ENCODE data around the gene ZSWIM6. TPM values are rescaled to one million over a fixed set of nuclear protein-coding genes. Genes with fewer than 3 reads are reported as not detected.

ZSWIM6 gene
- total RNA-seq, 1 donor from 2014 or later: 7.4 TPM

DNA sequence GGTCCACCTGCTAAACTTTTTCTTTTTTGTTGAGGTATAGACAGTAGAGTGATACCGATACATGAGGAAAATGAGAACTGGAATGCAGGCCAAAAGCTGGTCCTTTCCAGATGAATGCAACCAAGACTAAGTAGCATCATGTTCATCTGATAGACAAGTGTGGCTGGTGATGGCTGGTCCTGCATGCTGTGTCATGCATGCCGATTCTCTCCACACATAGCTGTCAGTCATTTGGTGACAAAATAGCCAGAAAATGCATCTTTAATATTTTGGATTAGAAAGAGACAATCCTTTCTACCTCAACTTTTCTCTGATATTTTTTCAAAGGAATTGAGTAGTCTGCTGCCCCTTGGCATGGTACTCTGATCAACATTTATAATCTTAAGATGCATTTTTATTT lies 49.9 kb downstream of the ZSWIM6 start:
- intact Hi-C loops (cut with micrococcal nuclease): no loop called here
- no peak for DNase-seq
- no peaks in the 10 kb centered on the region for H3K36me3 Mint-ChIP-seq (ENCODE audit: low read depth)
- H3K4me1 Mint-ChIP-seq: no peaks in the 10 kb centered on the region
- no peak overlapping the region for H3K27ac Mint-ChIP-seq
- H3K4me3 Mint-ChIP-seq: no peak overlapping the region
- no peaks in the 10 kb centered on the region for H3K27me3 Mint-ChIP-seq
- H3K9me3 Mint-ChIP-seq: no peaks in the 10 kb centered on the region

DNA sequence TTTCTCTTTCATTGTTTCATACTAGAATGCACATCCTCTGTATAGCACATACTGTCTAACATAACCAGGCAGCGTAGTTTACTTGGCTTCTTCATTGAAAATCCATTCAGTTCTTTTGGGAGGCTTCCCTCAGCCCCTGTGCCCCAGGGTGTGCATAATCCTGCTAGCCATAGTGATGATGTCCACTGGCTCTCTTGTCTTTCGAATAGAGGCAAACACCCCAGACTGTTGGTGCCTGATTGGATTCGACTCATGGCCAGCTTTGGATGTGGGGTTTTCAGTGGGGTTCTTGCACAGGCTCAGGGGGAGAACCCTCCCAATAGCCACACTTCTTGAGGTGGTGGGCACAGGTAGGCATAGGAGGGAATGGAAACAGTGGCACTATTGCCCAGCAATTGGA lies 53.6 kb downstream of the ZSWIM6 start:
- H3K27me3 Mint-ChIP-seq: no peaks in the 10 kb centered on the region
- DNase-seq: no peak
- no peaks in the 10 kb centered on the region for H3K36me3 Mint-ChIP-seq (ENCODE audit: low read depth)
- no peak overlapping the region for H3K27ac Mint-ChIP-seq
- intact Hi-C loops (cut with micrococcal nuclease): no loop called here
- no peak overlapping the region for H3K4me3 Mint-ChIP-seq
- H3K4me1 Mint-ChIP-seq: no peaks in the 10 kb centered on the region
- no peaks in the 10 kb centered on the region for H3K9me3 Mint-ChIP-seq

DNA sequence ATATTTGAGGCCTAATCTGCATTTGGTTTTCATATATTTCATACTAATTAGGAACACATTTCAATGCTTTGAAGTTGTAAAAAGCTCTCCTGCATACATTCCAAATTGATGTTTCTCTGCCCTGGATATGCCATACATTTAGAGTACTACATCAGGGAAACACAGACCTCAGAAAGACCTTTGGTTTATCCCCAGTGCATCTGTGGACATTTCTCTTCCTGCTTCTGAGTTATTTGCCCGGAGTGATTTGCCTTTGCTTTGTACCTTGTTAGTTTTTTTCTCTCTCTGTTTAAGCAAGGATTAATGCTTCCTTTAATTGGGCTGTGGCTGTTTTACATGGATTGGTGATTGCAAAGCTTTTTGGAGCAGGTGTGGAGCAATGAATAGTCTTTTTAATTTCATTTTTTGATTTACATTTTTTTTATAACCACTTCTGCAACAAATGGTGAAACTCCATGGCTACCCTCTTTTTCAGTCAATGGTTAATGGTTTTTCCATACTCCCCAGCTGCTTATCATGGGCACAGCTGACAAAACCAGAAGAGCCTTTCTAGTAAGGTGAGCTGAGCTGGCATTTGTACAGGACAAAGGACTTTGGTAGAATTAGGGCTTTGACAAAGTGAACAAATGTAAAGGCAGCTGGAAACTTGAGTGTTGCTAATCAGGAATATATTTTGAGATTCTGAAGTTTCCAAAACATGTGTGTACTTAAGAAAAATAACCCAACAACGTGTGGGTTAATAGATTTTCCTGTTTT lies 54.2 kb downstream of the ZSWIM6 start:
- intact Hi-C loops (cut with micrococcal nuclease): no loop called here
- H3K4me3 Mint-ChIP-seq: no peak overlapping the region
- H3K27me3 Mint-ChIP-seq: no peaks in the 10 kb centered on the region
- H3K9me3 Mint-ChIP-seq: no peaks in the 10 kb centered on the region
- H3K36me3 Mint-ChIP-seq (ENCODE audit: low read depth): no peaks in the 10 kb centered on the region
- no peaks in the 10 kb centered on the region for H3K4me1 Mint-ChIP-seq
- H3K27ac Mint-ChIP-seq: no peak overlapping the region
- DNase-seq: no peak

DNA sequence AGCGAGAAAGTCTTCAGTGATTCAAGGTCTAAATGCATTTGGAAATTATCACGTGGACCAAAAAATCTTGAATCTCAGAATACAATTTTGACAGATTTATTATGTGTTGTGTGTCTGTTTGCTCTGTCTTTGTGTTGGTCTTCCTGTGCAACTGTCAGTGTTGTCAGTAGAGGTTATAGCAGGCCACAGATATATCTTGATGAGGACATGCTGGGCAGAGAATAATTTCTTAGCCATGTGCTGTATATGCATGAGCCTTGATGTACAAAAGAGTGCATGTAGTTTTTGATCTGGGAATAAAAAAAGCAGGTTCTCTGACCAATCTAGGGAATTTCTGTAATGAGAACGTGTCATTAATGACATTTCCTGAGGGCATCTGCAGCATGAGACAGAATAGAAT lies 57.6 kb downstream of the ZSWIM6 start:
- Mint-ChIP-seq H3K4me3 (no peak overlapping the region), H3K27ac (no peak overlapping the region), H3K36me3 (ENCODE audit: low read depth) (no peaks in the 10 kb centered on the region), H3K27me3 (no peaks in the 10 kb centered on the region), H3K9me3 (no peaks in the 10 kb centered on the region), H3K4me1 (no peaks in the 10 kb centered on the region)
- no peak for DNase-seq
- intact Hi-C loops (cut with micrococcal nuclease): no loop called here

GRCh38 chr5:61394078-61394704 lies 62.1 kb downstream of the ZSWIM6 start:
- H3K9me3 Mint-ChIP-seq: no peaks in the 10 kb centered on the region
- H3K4me1 Mint-ChIP-seq: no peaks in the 10 kb centered on the region
- H3K4me3 Mint-ChIP-seq: no peak overlapping the region
- no peaks in the 10 kb centered on the region for H3K36me3 Mint-ChIP-seq (ENCODE audit: low read depth)
- intact Hi-C loops (cut with micrococcal nuclease): no loop called here
- H3K27me3 Mint-ChIP-seq: no peaks in the 10 kb centered on the region
- H3K27ac Mint-ChIP-seq: no peak overlapping the region
- DNase-seq: no peak

DNA sequence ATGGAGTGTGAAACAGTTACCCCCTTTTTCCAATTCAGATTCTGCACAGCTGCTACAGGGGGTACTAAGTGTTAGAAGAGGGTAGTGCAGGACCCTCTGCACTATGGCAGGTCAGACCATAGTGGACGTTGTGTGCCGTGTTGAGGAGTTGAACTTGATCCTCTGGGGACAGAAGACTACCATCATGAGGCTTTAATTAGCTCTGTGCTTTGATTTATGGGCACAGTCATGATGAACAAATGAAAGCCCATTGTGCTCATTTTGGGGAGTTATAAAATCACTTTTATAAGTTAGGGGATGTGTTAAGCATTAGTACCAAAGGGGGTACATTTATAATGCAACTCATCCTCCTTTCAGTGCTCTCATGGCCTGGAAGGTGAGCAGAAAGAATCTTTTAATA lies 62.7 kb downstream of the ZSWIM6 start:
- H3K27me3 Mint-ChIP-seq: peaks cover 2% of the 10 kb centered on the region
- H3K36me3 Mint-ChIP-seq (ENCODE audit: low read depth): no peaks in the 10 kb centered on the region
- no peaks in the 10 kb centered on the region for H3K9me3 Mint-ChIP-seq
- H3K27ac Mint-ChIP-seq: no peak overlapping the region
- H3K4me1 Mint-ChIP-seq: no peaks in the 10 kb centered on the region
- DNase-seq: no peak
- intact Hi-C loops (cut with micrococcal nuclease): no loop called here
- no peak overlapping the region for H3K4me3 Mint-ChIP-seq

DNA sequence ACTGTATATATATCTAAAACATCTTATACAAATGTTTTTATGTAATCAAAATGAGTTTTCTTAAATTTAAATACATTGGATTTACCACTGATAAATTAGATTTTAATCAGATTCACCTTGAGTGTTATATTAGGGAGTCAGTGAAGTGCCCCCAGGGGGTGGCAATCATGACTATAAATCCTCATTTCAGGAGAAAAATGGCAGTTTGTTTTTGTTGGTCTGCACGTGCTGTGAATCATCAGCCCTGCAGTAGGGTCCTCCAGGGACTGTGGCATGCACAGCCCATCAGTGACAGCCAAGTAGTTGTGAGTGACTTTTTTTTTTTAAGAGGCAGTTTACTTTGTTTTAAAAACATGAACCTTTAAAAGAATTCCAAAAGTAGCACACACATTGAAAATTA lies 65.2 kb downstream of the ZSWIM6 start:
- intact Hi-C loops (cut with micrococcal nuclease): no loop called here
- H3K36me3 Mint-ChIP-seq (ENCODE audit: low read depth): no peaks in the 10 kb centered on the region
- no peaks in the 10 kb centered on the region for H3K9me3 Mint-ChIP-seq
- peaks cover 2% of the 10 kb centered on the region for H3K27me3 Mint-ChIP-seq
- DNase-seq: no peak
- no peak overlapping the region for H3K27ac Mint-ChIP-seq
- peaks cover 3% of the 10 kb centered on the region for H3K4me1 Mint-ChIP-seq
- H3K4me3 Mint-ChIP-seq: no peak overlapping the region

DNA sequence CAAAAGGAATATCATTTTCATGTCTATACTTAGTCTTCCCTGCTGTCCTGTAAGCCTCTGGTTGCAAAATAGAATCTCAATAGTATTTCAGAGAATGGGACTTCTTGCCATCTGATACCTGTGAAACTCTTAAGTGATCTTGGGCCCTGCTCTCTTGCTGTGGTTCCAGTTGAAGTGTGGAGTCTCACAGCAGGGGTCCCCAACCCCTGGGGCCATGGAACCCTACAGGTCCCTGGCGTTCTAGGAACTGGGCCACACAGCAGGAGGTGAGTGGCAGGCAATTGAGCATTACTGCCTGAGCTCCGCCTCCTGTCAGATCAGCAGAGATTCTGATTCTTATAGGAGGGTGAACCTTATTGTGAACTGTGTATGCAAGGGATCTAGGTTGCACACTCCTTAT lies 65.9 kb downstream of the ZSWIM6 start:
- Mint-ChIP-seq H3K27ac (no peak overlapping the region), H3K27me3 (peaks cover 2% of the 10 kb centered on the region), H3K4me3 (no peak overlapping the region), H3K9me3 (no peaks in the 10 kb centered on the region), H3K4me1 (peaks cover 7% of the 10 kb centered on the region), H3K36me3 (ENCODE audit: low read depth) (no peaks in the 10 kb centered on the region)
- DNase-seq: no peak
- intact Hi-C loops (cut with micrococcal nuclease): no loop called here

- H3K4me1 Mint-ChIP-seq: peaks cover 8% of the 10 kb centered on the region
Measured at GRCh38 chr5:61398440-61398839, 66.4 kb downstream of the ZSWIM6 start.

GRCh38 chr5:61399679-61400078 lies 67.6 kb downstream of the ZSWIM6 start:
- intact Hi-C loops (cut with micrococcal nuclease): loop anchor here (10.0 kb wide), 3 partner anchors 125 to 575 kb away; partner anchors contain the start of genes ERCC8 and NDUFAF2
- Mint-ChIP-seq H3K9me3 (no peaks in the 10 kb centered on the region), H3K4me1 (peaks cover 8% of the 10 kb centered on the region), H3K27me3 (peaks cover 2% of the 10 kb centered on the region), H3K27ac (no peak overlapping the region), H3K4me3 (no peak overlapping the region), H3K36me3 (ENCODE audit: low read depth) (no peaks in the 10 kb centered on the region)
- DNase-seq: no peak

More at GRCh38 chr5:61398440-61398839, 66.4 kb downstream of the ZSWIM6 start:
- intact Hi-C loops (cut with micrococcal nuclease): no loop called here
- no peaks in the 10 kb centered on the region for H3K36me3 Mint-ChIP-seq (ENCODE audit: low read depth)
- H3K4me3 Mint-ChIP-seq: no peak overlapping the region
- H3K9me3 Mint-ChIP-seq: no peaks in the 10 kb centered on the region
- peaks cover 2% of the 10 kb centered on the region for H3K27me3 Mint-ChIP-seq
- H3K27ac Mint-ChIP-seq: no peak overlapping the region
- DNase-seq: no peak

DNA sequence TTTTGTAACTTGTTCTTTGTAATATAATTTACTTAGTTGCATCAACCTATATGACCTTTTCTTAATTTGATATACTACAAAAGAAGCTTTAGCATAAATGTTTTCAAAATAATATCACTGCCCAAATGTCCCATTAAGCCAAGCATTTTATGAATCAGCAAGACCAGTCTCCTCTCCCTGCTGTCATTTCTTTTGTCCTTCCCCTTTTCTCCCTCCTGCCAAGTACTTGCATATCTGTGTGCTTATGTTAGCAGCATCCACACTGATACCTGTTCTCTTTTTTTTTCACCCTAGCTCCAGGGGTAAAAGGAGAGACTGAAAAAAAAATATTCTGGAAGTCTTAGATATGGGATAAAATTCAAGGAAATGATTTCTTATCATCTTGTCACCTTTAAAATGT lies 69.7 kb downstream of the ZSWIM6 start:
- intact Hi-C loops (cut with micrococcal nuclease): loop anchor here (10.0 kb wide), 3 partner anchors 127 to 577 kb away; partner anchors contain the start of genes ERCC8 and NDUFAF2
- Mint-ChIP-seq H3K4me3 (no peak overlapping the region), H3K36me3 (ENCODE audit: low read depth) (no peaks in the 10 kb centered on the region), H3K27ac (no peak overlapping the region), H3K9me3 (no peaks in the 10 kb centered on the region), H3K27me3 (peaks cover 8% of the 10 kb centered on the region), H3K4me1 (peaks cover 8% of the 10 kb centered on the region)
- DNase-seq: no peak

DNA sequence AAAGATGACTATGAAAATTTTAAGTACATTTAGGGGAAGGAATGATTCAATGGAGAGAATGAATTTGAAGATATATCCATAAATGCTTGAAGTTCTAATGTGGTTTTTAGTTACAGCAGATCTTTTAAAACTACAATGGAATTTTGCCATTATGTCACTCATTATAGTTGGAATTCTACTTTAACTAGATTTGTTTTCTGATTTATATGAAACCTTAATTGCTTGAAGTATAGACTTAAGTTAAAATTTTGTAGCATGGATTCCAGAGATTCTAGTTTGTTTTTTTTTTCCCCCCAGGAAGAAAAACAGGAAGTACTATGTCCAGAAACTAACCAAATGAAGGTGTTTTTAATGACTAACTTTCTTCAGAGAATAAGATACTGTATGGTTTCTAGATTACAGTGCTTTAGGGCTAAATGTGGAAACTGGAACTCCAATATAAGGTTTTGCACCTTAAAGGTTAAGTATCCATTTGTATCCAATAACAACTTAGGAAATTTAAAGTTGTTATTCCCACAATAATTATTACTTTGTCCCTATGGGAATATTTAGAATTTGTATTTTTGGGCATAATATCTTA lies 70.3 kb downstream of the ZSWIM6 start:
- H3K9me3 Mint-ChIP-seq: no peaks in the 10 kb centered on the region
- intact Hi-C loops (cut with micrococcal nuclease): loop anchor here (10.0 kb wide), 3 partner anchors 128 to 578 kb away; partner anchors contain the start of genes ERCC8 and NDUFAF2
- DNase-seq: no peak
- no peak overlapping the region for H3K27ac Mint-ChIP-seq
- H3K4me1 Mint-ChIP-seq: peaks cover 8% of the 10 kb centered on the region
- peaks cover 8% of the 10 kb centered on the region for H3K27me3 Mint-ChIP-seq
- H3K4me3 Mint-ChIP-seq: no peak overlapping the region
- H3K36me3 Mint-ChIP-seq (ENCODE audit: low read depth): no peaks in the 10 kb centered on the region

- no peaks in the 10 kb centered on the region for H3K36me3 Mint-ChIP-seq (ENCODE audit: low read depth)
- intact Hi-C loops (cut with micrococcal nuclease): loop anchor here (10.0 kb wide), 3 partner anchors 128 to 578 kb away; partner anchors contain the start of genes ERCC8 and NDUFAF2
- no peak overlapping the region for H3K4me3 Mint-ChIP-seq
- H3K27ac Mint-ChIP-seq: no peak overlapping the region
- peaks cover 13% of the 10 kb centered on the region for H3K4me1 Mint-ChIP-seq
- peaks cover 13% of the 10 kb centered on the region for H3K27me3 Mint-ChIP-seq
- no peaks in the 10 kb centered on the region for H3K9me3 Mint-ChIP-seq
- no peak for DNase-seq
Measured at GRCh38 chr5:61402970-61403900, 71.2 kb downstream of the ZSWIM6 start.
